Smooth muscle cell of the brain vasculature (primary cell): ENCODE measurements around the gene THSD1.

Experiments
- DNase-seq: peaks from one replicate; pipeline ENCODE4 v3.0.0-alpha.2; 2012; ENCODE audit warnings: low read depth, low spot score

THSD1 gene, protein sequence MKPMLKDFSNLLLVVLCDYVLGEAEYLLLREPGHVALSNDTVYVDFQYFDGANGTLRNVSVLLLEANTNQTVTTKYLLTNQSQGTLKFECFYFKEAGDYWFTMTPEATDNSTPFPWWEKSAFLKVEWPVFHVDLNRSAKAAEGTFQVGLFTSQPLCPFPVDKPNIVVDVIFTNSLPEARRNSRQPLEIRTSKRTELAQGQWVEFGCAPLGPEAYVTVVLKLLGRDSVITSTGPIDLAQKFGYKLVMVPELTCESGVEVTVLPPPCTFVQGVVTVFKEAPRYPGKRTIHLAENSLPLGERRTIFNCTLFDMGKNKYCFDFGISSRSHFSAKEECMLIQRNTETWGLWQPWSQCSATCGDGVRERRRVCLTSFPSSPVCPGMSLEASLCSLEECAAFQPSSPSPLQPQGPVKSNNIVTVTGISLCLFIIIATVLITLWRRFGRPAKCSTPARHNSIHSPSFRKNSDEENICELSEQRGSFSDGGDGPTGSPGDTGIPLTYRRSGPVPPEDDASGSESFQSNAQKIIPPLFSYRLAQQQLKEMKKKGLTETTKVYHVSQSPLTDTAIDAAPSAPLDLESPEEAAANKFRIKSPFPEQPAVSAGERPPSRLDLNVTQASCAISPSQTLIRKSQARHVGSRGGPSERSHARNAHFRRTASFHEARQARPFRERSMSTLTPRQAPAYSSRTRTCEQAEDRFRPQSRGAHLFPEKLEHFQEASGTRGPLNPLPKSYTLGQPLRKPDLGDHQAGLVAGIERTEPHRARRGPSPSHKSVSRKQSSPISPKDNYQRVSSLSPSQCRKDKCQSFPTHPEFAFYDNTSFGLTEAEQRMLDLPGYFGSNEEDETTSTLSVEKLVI

DNA sequence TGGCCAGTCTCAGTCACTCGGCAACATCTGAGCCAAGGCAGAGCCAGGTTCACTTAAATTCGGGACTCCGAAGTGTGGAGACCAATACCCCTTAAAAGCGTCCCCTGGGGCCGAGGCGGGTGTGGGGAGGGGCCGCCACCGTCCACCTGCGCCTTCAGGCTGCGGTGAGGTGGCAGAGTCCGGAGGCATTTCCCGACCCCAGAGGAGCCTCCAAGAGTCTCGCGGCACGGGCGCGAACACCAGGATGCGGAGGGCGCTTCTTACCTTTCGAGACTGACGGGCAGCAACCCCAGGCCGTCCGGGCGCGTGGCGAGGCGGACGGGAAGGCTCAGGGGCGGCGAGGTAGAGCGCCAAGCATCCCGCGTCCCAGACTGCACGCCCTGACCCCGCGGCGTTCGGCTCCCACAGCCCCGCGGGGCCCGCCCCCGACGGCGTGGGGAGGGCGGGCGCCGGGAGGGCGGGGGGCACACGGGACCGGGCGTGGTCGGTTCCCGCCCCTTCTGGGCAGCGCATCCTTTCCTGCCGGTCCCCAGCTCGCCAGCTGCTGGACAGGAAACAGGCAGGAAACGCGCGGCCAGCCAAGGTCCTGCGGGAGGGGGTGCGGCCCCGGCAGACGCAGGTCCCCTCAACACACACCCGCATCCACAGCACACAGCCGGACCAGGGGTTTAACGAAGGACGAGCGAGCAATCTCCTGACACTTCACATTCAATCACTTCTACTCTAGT is at the start of gene THSD1:
Gene THSD1, minus strand, starts transcription at position 406 of the 728 bp plus-strand sequence. CDS start 3,572 bp downstream, outside the sequence.
- DNase-seq: no peak

DNA sequence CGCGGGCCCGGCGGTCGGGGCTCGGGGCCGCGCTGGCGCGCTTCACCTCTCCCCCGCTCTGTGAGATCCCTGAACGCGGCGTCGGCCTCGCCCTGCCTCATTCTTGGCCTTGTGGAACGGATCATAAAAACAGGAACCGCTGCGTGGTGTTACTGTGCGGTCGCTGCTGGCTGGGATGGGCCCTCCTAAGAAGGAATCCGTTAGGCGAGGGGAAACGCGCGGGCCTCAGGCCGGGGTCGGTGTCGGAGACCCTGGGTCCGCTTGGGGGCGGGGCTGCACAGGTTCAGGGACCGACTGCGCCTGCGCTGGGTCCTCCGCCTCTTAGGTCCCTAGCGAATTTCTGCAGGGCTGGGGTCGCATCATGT is 49.7 kb upstream of the THSD1 start:
- no peak for DNase-seq

GRCh38 chr13:52454820-52455676 is 49.1 kb upstream of the THSD1 start, which contains the start of gene CKAP2:
Gene CKAP2 (plus strand): TSS chr13:52455478. CDS start chr13:52455557, 79 bp downstream.
- DNase-seq: peak; percentile 89

DNA sequence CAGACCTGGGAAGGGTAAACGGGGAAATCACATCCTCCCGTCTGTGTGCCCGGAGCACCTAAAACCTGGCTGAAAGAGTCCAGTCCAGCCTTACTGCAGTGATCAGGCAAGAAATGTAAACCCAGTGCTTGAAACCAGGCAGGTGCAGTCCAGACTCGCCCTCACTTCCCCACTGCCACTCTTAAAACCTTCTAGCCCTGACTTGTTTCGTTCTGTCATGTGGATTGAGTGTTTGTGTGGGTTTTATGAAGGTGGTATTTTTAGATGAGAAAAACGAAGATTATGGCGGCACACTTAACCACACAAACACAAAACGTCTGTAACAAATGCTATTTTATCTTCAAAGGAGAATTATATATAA is 48.5 kb upstream of the THSD1 start:
- no peak for DNase-seq

DNA sequence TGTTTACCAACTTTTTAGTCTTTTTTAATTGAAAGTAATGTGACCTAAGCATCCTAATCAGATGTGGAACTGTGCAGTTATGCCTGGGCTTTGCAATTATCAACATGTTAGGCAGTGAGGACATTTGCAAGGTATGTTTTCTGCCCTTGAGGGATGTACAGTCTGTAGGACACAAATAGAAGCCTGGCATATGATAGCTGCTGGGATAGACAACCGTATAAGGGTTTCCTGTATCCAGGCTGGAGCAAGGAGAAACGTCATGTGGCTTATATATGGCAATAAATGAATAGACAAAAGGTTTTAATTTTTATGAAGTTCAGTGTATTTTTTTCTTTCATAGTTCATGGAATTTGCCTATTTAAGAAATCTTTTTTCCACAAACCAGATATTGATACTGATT is 46.5 kb upstream of the THSD1 start:
- DNase-seq: no peak

DNA sequence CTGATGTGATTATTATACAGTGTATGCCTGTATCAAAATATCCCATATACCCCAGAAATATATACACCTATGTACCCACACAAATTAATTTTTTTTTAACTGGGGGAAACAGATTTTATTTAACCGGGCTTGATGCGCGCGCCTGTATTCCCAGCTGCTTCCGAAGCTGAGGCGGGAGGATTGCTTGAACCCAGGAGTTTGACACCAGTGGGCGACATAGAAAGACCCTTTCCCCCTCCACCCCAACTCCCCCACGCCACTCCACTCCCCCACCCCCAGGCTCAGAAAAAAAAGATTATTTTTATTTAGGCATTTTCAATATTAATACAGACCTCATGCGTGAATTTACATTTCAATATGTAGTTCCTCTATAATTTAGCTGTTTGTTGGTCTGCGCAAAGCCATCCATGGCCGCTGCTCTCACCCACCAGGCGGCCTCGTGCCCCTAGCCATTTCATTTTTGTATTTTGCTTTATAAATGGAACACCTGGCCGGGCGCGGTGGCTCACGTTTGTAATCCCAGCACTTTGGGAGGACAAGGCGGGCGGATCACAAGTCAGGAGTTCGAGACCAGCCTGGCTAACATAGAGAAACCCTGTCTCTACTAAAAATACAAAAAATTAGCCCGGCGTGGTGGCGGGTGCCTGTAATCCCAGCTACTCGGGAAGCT is 45.3 kb upstream of the THSD1 start:
- no peak for DNase-seq

GRCh38 chr13:52450793-52451116 is 44.8 kb upstream of the THSD1 start:
- no peak for DNase-seq

DNA sequence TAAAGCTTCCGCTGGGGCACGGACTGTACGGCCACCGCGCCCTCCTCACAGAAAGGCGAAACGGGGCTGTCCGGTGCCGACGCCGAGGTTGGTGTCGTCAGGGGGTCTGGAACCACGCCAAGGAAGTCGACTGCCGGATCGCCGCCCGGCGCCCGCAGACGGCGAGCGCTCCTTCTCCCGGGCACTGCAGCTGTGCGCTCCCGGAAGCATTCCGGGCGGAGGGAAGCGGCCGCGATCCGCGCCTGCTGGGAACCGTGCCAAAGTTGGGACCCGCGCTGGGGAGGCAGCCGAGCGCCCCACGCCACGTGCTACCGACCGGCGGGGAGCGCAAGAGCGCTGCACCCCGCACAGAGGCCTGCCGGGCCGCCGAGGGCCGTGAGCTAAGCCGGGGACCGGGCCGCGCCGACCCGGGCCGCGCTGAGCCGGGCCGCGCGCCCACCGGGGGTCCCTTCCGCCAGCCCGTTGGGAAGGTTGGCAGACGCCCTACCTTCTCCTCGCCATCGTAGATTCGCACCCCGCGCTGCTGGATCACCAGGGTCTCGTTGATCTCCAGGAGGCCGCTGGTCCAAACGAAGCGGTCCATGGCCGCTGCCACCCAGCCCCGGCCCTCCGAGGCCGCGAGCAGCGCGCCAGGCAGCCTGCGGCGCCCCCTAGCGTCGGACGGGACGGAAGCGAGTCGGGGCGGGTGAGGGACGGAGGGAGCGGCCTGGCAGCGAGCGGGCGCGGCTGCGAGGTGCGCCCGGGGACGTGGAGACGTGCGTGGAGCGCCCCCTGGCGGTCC is 44.2 kb upstream of the THSD1 start, which contains the start of gene VPS36:
Gene VPS36, minus strand, starts transcription at position 623 of the 781 bp plus-strand sequence. Its CDS starts 40 bp downstream, at position 583.
- peak; percentile 88 for DNase-seq

GRCh38 chr13:52449331-52450011 is 43.5 kb upstream of the THSD1 start:
- DNase-seq: no peak

DNA sequence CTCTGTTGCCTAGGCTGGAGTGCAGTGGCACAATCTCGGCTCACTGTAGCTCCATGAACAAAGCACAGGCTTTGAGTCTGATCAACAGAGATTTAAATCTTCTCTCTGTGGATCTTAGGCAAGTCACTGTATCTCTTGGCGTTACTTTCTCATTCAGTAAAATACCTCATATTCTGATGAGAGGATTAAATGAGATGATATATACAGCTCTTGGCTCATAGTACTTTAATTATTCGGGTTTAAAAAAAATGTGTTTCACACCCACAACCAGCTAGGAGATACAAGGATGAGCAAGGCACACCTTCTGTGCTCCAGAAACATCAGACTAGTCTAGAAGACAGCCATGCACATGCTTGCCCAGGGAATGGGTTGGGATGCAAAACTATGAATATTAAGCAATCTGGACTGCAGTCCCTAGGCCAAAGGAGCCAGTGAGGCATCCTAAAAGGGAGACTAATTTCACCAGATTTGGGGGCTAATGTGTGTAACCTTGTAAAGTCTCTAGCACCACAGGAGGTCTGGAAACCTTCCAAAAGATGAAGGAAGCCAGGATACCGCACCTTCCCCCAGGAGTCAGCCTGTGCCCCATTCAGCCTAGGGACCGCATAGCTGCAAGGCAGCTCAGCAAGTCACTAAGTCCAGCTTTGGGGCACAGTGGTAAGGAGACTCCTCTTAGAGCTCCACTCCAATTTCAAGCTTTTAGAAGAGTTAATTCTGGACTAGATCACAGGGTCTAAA is 42.0 kb upstream of the THSD1 start:
- DNase-seq: no peak

DNA sequence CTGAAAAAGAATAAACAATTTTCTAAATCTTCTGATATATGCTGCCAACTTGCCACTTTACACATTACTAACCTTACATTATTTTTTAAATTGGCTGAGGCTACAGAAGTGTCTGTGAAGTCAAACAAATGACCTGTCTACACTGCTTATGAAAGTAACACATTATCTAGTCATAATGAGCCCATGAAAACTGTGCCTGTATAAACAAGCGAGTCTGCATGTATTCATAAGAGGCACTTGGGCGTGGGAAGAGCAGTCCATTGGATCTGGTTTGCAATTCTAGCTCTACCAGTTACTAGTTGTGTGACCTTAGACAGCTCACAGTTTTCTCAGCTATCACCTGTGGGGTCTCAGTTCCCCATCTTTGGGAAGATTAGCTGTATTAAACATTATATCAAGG is 41.4 kb upstream of the THSD1 start:
- DNase-seq: no peak

DNA sequence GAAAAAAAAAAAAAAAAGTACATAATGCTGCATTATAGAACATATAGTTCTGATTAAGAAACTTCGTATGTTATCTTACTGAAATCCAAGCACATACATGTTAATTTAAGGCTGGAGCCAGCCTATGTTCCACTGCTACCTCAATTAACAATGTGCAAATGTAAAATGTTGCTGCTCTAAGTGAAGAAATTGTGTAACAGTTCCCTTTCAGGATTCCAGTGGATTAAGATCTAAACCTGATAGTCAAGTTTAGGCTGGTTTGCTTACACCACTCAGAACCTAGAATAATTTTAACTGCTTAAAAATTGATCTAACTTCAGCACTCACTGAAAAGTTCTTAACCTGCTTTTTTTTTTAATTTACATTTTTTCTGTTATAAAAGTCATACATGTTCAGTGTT is 40.3 kb upstream of the THSD1 start:
- DNase-seq: no peak

DNA sequence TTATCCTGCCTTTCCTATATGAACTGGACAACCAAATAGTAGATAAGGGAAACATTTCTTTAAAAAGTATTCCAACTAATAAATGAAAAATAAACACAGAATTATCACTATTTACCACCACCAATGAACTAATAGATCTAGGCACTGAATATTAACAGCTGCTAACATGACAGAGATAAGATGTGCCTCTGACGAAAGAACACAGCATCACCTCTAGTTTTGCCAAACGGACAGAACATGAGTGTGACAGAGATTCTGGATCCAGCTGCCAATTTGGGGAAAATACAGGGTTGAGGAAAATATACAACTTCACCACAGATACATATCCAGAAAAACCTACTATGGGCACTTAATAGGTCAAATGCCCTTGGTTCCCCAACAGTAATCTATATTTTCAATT is 26.5 kb upstream of the THSD1 start:
- DNase-seq: no peak

- no peak for DNase-seq
These were observed 22.3 kb upstream of the THSD1 start for GRCh38 chr13:52428295-52428694.

DNA sequence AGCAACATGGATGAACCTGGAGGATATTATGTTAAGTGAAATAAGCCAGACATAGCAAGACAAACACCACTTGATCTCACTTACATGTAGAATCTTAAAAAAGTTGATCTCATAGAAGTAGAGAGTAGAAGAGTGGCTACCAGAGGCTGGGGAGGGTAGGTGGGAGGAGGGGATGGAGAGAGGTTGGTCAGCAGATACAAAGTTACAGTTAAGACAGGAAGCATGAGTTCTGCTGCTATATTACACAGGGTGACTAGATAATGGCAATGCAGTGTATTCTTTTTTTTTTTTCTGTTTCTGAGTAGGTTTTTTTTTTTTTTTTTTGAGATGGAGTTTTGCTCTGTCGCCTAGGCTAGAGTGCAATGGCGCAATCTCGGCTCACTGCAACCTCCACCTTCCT is 15.2 kb upstream of the THSD1 start:
- DNase-seq: no peak

DNA sequence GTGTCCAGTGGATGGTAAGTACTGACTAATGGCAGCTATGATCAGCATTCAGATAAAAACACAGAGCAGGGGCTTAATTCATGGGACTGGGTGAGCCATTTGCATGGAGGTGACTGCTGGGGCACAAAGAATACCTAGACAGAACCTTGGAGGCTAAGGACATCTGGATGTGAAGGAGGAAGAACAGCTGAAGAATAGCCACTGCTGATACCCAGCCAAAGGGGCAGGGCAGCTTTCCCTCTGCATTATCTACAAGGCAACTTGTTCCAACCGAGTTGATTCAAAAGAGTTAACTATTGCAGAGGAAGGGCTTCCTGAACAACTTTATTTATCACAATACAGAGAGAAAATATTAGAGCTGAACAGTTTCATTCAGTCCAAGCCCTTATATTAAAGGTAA is 13.1 kb upstream of the THSD1 start:
- DNase-seq: no peak

DNA sequence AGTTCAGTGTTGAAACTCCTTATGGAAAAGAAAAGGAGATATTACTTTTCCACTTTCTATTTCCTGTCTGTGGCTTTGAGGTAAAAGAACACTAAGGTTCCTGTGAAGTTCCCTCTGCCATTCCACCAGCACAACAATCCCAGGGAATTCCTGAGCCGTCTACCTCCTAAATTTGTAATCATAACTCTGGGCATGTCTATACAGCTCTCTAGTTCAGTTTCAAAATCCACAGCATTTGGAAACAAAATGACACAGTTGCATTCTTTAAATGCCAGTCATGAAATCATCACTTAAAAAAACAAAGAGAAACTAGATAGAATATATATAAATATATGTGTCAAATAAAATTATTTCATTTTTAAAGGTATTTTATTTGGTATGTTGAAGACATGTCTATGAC is 9.0 kb upstream of the THSD1 start:
- no peak for DNase-seq

DNA sequence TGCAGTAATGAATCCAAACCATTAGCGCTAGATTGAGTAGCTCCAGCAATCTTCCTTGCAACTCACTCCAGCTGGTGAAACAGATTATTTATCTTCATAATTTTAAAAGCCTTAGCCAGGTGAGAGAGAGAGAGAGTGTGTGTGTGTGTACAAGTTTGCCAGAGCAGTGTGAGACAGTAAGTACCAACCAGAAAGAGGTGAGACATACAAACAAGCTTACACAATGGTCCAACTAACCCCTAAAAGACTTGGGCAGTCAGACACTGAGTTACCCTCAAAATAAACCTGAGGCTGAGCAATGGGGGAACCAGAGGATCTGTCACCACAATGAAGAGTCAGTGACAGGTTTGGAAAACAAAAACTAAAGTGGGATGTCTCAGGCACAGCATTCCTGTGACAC is 8.1 kb upstream of the THSD1 start:
- DNase-seq: no peak

- DNase-seq: no peak
These were observed 6.2 kb upstream of the THSD1 start for GRCh38 chr13:52412128-52412527.
